Measurements from ENCODE around the gene HAUS7.

Gene HAUS7

DNA sequence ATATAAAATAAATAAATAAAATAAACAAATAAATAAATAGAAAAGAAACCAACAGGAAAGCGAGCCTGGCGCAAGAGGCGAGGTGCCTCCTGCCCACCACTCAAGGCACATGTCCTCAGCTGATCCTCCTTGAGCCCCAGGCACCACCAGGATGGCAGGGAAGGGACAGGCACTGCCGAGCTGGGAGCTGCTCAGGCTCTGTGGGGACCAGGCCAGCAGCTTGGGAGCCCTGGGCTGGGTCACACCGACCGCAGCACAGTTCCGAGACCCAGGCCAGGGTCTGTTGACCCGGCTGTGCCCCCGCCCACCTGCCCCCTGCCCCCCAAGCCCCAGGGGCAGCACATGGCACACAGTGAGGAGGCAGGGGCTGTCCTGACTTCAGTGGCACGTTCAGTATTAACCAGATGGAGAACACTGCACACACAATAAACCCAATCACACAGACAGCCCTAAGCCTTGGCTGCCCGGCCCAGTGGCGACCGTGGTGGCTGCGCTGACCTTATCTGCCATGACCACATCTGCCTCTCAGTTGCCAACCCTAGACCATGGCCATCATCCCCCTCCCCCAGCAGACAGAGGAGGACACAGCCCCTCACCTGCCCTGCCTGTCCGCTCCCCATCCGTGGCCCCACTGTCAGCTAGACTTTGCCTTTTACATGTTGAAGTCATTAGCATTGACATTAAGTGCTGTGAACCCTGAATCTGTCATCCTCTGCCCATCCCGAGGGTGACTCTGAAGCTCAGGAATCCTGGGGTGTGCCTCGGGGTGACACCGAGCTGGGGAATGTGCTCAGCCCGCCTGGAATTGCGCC, 21.6 kb downstream of the HAUS7 start:
- H3K27ac ChIP-seq (ENCODE audit: low read depth in 2 of 2, low read length in 2 of 2): no peak overlapping the region
- H3K4me1 ChIP-seq (ENCODE audit: control insufficient read depth in 2 of 2, insufficient read depth in 2 of 2, low read length in 2 of 2): no peaks in the 10 kb centered on the region
- H3K4me3 ChIP-seq (ENCODE audit: low read length in 2 of 2): no peak overlapping the region
- H3K27me3 ChIP-seq (ENCODE audit: control insufficient read depth in 2 of 2, insufficient read depth in 2 of 2, low read length in 2 of 2): no peaks in the 10 kb centered on the region
- no peaks in the 10 kb centered on the region for H3K36me3 ChIP-seq (ENCODE audit: control insufficient read depth in 2 of 2, insufficient read depth in 2 of 2, low read length in 2 of 2)
- H3K9ac ChIP-seq (ENCODE audit: low read depth in 1 of 2, low read length in 2 of 2): no peak overlapping the region
- no peaks in the 10 kb centered on the region for H3K9me3 ChIP-seq (ENCODE audit: control insufficient read depth in 2 of 2, low read length in 2 of 2)

DNA sequence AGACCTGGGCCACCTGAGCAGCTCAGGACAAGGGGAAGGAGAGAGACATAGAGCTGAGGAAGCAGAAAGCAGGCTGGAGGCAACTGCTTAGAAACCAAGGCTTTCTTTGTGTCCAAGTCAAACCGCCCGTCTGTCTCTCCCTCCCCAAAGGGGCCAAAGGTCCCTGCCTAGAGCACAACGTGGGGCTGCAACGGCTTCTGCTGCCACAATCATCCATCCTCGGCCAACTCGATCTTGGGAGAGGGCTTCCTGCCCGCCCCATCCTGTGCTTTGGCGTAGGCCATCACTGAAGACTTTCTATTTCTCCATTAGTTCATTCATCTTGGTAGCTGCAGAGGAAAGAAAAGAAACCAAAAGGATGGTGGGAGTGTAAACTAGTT, 22.8 kb downstream of the HAUS7 start:
- Histone ChIP-seq H3K27ac (ENCODE audit: low read depth in 2 of 2, low read length in 2 of 2) (no peak overlapping the region), H3K4me3 (ENCODE audit: low read length in 2 of 2) (no peak overlapping the region), H3K4me1 (ENCODE audit: control insufficient read depth in 2 of 2, insufficient read depth in 2 of 2, low read length in 2 of 2) (no peaks in the 10 kb centered on the region), H3K9ac (ENCODE audit: low read depth in 1 of 2, low read length in 2 of 2) (no peak overlapping the region), H3K9me3 (ENCODE audit: control insufficient read depth in 2 of 2, low read length in 2 of 2) (no peaks in the 10 kb centered on the region), H3K36me3 (ENCODE audit: control insufficient read depth in 2 of 2, insufficient read depth in 2 of 2, low read length in 2 of 2) (no peaks in the 10 kb centered on the region), H3K27me3 (ENCODE audit: control insufficient read depth in 2 of 2, insufficient read depth in 2 of 2, low read length in 2 of 2) (no peaks in the 10 kb centered on the region)

DNA sequence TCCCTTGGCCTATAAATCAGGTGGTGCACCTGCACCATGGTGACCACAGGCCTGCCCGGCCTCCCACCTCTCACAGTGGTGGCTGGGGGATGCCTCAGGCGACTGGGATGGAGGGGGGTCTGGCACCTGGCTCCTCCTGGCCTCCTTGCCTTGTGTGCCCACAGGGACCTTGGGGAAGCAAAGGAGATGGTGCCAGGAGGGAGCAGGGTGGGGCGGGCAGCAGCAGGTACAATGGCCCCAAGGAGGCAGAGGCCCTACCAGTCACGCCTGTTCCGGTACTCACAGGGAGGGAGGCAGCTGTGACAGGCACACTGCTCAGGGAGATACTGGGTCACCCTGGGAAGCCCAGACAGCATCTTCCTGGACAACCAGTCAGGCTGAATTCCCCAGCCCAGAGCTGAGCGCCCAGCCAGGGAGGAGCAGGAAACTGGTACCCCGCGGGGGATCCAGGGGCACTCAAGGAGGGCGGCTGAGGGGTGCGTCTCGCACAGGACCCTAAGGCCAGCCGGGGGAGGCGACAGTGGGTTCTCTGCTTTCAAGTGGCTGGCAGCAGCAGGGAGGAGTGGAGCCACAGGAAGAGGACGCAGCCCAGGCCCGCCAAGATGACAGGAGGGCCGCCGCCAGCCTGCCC, 23.3 kb downstream of the HAUS7 start:
- no peak overlapping the region for H3K9ac ChIP-seq (ENCODE audit: low read depth in 1 of 2, low read length in 2 of 2)
- H3K4me1 ChIP-seq (ENCODE audit: control insufficient read depth in 2 of 2, insufficient read depth in 2 of 2, low read length in 2 of 2): no peaks in the 10 kb centered on the region
- H3K27ac ChIP-seq (ENCODE audit: low read depth in 2 of 2, low read length in 2 of 2): no peak overlapping the region
- no peaks in the 10 kb centered on the region for H3K36me3 ChIP-seq (ENCODE audit: control insufficient read depth in 2 of 2, insufficient read depth in 2 of 2, low read length in 2 of 2)
- H3K9me3 ChIP-seq (ENCODE audit: control insufficient read depth in 2 of 2, low read length in 2 of 2): no peaks in the 10 kb centered on the region
- no peaks in the 10 kb centered on the region for H3K27me3 ChIP-seq (ENCODE audit: control insufficient read depth in 2 of 2, insufficient read depth in 2 of 2, low read length in 2 of 2)
- H3K4me3 ChIP-seq (ENCODE audit: low read length in 2 of 2): no peak overlapping the region

DNA sequence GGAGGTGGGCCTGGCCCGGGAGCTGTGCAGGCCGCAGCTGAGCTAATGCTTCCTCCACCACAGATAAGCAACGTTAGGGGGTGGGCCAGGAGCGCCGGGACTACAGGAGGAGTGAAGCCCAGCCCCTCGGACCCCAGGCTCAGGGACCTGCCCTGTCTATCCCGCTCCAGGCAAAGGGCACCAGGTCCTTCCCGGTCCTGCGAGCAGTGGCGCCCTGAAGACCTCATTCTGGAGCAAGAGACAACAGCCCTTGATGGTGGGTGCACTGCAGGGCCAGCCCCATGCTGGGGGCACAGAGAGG, 23.8 kb downstream of the HAUS7 start:
- Histone ChIP-seq H3K27ac (ENCODE audit: low read depth in 2 of 2, low read length in 2 of 2) (no peak overlapping the region), H3K4me3 (ENCODE audit: low read length in 2 of 2) (no peak overlapping the region), H3K9me3 (ENCODE audit: control insufficient read depth in 2 of 2, low read length in 2 of 2) (no peaks in the 10 kb centered on the region), H3K4me1 (ENCODE audit: control insufficient read depth in 2 of 2, insufficient read depth in 2 of 2, low read length in 2 of 2) (no peaks in the 10 kb centered on the region), H3K27me3 (ENCODE audit: control insufficient read depth in 2 of 2, insufficient read depth in 2 of 2, low read length in 2 of 2) (no peaks in the 10 kb centered on the region), H3K9ac (ENCODE audit: low read depth in 1 of 2, low read length in 2 of 2) (no peak overlapping the region), H3K36me3 (ENCODE audit: control insufficient read depth in 2 of 2, insufficient read depth in 2 of 2, low read length in 2 of 2) (no peaks in the 10 kb centered on the region)

DNA sequence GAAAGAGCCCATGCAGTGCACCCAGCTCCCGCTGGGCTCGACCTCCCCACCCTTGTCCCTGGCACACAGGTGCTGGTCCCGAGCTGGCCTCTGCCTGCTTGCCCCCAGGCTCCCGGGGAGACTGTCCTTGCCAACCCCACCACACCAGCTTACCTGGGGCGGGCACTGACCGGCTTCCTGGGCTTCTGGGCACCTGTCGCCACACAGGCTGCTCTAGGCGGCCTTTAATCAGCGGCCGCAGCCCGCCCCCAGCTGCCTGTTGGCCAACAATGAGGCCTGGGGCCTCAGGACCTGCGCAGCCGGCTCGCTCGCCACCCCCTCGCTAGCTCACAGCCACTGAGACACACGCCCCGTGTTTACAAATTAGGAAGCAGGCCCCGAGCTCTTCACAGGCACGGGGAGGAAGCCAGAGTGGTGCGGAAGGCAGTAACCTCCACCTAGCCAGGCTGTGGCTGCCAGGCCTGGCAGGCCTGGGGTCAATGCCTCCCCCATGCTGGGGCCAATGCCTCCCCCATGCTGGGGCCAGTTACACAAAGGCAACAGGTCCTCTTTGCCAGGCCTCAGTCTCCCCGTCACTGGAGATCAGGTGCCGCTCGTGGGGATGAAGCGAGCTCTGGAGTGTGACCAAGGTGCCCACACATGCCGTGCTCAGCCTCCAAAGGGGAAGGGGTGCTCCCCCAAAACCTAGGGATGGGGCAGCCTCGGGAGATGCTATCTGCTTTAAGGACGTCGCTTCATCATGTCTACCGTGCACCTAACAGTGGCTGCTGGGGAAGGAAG, 24.3 kb downstream of the HAUS7 start, which contains the start of gene TREX2:
Gene TREX2 (minus strand): TSS at position 201 of the 780 bp plus-strand sequence. CDS start 626 bp downstream, outside the sequence.
- Histone ChIP-seq H3K4me1 (ENCODE audit: control insufficient read depth in 2 of 2, insufficient read depth in 2 of 2, low read length in 2 of 2) (no peaks in the 10 kb centered on the region), H3K9ac (ENCODE audit: low read depth in 1 of 2, low read length in 2 of 2) (no peak within 1 kb of the TSS), H3K27me3 (ENCODE audit: control insufficient read depth in 2 of 2, insufficient read depth in 2 of 2, low read length in 2 of 2) (no peaks in the 10 kb centered on the region), H3K36me3 (ENCODE audit: control insufficient read depth in 2 of 2, insufficient read depth in 2 of 2, low read length in 2 of 2) (no peaks in the 10 kb centered on the region), H3K27ac (ENCODE audit: low read depth in 2 of 2, low read length in 2 of 2) (no peak within 1 kb of the TSS), H3K9me3 (ENCODE audit: control insufficient read depth in 2 of 2, low read length in 2 of 2) (no peaks in the 10 kb centered on the region), H3K4me3 (ENCODE audit: low read length in 2 of 2) (no peak within 1 kb of the TSS)

DNA sequence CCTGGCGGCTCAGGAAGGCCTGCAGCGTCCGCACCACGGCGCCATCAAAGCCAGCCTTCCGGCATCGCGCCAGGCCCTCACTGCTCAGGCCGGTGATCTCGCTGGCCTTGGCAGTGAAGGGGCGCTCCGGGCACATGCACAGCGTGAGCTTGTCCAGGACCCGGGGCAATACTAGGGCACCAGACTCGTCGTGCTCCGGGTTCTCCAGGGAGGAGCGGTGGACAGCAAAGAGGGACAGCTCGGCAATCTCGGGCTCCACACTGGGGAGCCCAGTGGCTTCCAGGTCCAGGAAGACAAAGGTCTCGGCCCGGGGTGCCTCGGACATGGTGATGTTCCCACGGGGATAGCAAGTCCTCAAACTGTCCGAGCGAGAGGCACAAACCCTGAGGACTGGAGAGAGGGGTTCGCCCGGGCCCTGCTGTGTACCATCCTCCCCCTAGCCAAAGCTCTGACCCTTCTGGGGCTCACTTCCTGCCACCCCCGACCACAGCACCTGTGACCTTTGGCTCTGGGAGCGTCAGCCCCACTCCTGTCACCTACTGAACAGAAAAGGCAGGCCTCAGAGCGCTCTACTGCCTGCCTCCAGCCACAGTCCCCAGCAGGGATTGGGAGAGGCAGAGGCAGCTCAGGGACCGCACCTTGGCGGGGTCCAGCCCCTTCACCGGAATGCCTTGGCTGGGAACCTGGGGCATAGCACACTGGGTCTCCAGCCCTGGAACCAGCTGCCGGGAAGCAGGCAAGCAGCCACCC, 25.1 kb downstream of the HAUS7 start:
- H3K4me1 ChIP-seq (ENCODE audit: control insufficient read depth in 2 of 2, insufficient read depth in 2 of 2, low read length in 2 of 2): no peaks in the 10 kb centered on the region

DNA sequence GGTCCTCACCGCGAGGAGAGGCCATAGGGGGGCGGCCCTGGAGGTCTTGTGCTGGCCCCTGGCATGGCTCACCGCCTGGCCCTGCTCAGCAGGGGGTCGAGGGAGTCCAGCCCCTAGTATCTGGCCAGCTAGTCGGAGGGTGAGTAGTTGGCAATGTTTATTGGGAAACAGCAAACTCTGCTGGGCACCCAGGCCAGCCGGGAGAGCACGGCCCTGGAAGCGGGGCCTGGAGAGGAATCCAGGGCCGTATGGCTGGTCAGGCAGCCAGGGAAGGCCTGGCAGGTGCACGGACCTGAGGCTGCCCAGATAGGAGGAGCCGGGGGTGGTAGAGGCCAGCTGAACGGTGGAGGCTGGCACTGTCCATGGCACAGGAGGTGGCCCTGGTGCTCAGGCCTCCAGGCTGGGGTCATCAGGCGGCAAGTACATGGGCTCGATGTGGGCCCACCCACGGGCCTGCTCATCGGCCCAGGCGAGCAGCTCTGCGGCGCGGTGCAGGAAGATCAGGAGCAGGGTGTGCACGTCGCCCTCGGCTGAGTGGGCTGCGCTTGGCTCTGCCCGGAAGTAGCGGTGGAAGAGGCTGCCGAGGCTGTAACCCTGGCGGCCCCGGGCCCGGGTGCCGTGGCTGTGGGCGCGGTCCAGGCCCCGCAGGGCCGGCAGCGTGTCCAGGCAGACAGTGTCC, 25.9 kb downstream of the HAUS7 start:
- peaks cover 0 to 2% of the 10 kb centered on the region in 2 donors for H3K27me3 ChIP-seq (ENCODE audit: control insufficient read depth in 2 of 2, insufficient read depth in 2 of 2, low read length in 2 of 2)
- no peak overlapping the region for H3K27ac ChIP-seq (ENCODE audit: low read depth in 2 of 2, low read length in 2 of 2)
- H3K9me3 ChIP-seq (ENCODE audit: control insufficient read depth in 2 of 2, low read length in 2 of 2): no peaks in the 10 kb centered on the region
- H3K4me3 ChIP-seq (ENCODE audit: low read length in 2 of 2): no peak overlapping the region
- no peaks in the 10 kb centered on the region for H3K4me1 ChIP-seq (ENCODE audit: control insufficient read depth in 2 of 2, insufficient read depth in 2 of 2, low read length in 2 of 2)
- no peak overlapping the region for H3K9ac ChIP-seq (ENCODE audit: low read depth in 1 of 2, low read length in 2 of 2)
- no peaks in the 10 kb centered on the region for H3K36me3 ChIP-seq (ENCODE audit: control insufficient read depth in 2 of 2, insufficient read depth in 2 of 2, low read length in 2 of 2)

More for the DNA sequence above, 25.1 kb downstream of the HAUS7 start:
- H3K9ac ChIP-seq (ENCODE audit: low read depth in 1 of 2, low read length in 2 of 2): no peak overlapping the region
- H3K27me3 ChIP-seq (ENCODE audit: control insufficient read depth in 2 of 2, insufficient read depth in 2 of 2, low read length in 2 of 2): no peaks in the 10 kb centered on the region
- no peaks in the 10 kb centered on the region for H3K9me3 ChIP-seq (ENCODE audit: control insufficient read depth in 2 of 2, low read length in 2 of 2)
- H3K36me3 ChIP-seq (ENCODE audit: control insufficient read depth in 2 of 2, insufficient read depth in 2 of 2, low read length in 2 of 2): no peaks in the 10 kb centered on the region
- H3K4me3 ChIP-seq (ENCODE audit: low read length in 2 of 2): no peak overlapping the region
- H3K27ac ChIP-seq (ENCODE audit: low read depth in 2 of 2, low read length in 2 of 2): no peak overlapping the region

DNA sequence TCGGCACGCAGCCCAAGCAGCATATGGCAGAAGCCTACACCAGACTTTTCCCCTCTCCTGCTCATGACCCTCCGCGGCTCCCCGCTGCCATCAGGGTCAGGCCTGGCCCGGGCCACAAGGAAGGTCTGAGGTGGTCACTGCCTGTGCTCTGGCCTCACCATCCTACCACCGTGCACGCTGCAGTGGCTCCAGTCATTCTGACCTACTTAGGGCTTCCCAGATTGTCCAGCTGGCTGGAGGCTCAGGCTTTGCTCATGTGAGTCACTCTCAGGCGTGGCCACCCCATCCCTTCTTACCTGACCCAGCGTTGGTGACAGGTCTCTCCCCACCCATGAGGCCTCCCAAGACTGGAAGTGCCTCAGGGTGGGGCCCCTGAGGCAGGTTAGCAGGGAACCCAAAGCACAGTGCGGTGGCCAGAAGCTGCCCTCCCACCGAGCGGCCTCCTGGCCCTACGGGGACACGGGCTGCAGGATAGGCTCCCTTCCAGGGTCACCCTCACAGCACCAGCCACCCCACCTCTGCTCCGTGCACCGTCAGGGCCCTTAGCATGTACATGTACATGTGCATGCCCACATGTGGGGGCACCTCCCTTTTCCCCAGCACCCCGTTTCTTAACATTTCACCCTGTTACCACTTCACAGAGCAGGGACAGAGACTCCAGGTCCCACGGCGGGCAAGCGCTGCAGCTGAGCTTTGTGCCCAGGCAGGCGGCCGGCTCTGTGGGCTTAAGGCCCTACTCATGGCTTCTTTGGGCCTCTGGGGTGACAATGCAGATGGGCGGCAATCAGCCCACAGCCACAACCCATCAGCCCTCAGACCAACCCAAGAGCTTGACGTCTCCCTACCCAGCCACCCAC, 26.7 kb downstream of the HAUS7 start:
- H3K4me1 ChIP-seq (ENCODE audit: control insufficient read depth in 2 of 2, insufficient read depth in 2 of 2, low read length in 2 of 2): no peaks in the 10 kb centered on the region
- no peaks in the 10 kb centered on the region for H3K36me3 ChIP-seq (ENCODE audit: control insufficient read depth in 2 of 2, insufficient read depth in 2 of 2, low read length in 2 of 2)
- H3K27me3 ChIP-seq (ENCODE audit: control insufficient read depth in 2 of 2, insufficient read depth in 2 of 2, low read length in 2 of 2): peaks cover 0 to 2% of the 10 kb centered on the region in 2 donors
- H3K4me3 ChIP-seq (ENCODE audit: low read length in 2 of 2): no peak overlapping the region
- no peak overlapping the region for H3K27ac ChIP-seq (ENCODE audit: low read depth in 2 of 2, low read length in 2 of 2)
- no peaks in the 10 kb centered on the region for H3K9me3 ChIP-seq (ENCODE audit: control insufficient read depth in 2 of 2, low read length in 2 of 2)
- no peak overlapping the region for H3K9ac ChIP-seq (ENCODE audit: low read depth in 1 of 2, low read length in 2 of 2)

DNA sequence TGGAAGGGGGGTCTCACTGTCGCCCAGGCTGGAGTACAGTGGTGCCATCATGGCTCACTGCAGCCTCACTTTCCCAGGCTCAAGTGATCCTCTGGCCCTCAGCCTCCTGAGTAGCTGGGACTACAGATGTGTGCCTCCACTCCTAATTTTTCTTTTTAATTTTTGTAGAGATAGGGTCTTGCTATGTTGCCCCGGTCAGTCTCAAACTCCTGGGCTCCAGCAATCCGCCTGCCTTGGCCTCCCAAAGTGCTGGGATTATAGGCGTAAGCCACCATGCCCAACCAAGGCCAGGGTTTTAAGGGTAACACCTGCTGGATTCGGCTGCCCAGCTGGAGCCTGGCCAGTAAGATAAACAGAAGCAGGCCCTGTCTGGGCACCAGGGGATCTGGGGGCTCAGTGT, 27.9 kb downstream of the HAUS7 start:
- Histone ChIP-seq H3K9me3 (ENCODE audit: control insufficient read depth in 2 of 2, low read length in 2 of 2) (no peaks in the 10 kb centered on the region), H3K27me3 (ENCODE audit: control insufficient read depth in 2 of 2, insufficient read depth in 2 of 2, low read length in 2 of 2) (peaks cover 0 to 2% of the 10 kb centered on the region in 2 donors), H3K4me3 (ENCODE audit: low read length in 2 of 2) (no peak overlapping the region), H3K27ac (ENCODE audit: low read depth in 2 of 2, low read length in 2 of 2) (no peak overlapping the region), H3K36me3 (ENCODE audit: control insufficient read depth in 2 of 2, insufficient read depth in 2 of 2, low read length in 2 of 2) (no peaks in the 10 kb centered on the region), H3K4me1 (ENCODE audit: control insufficient read depth in 2 of 2, insufficient read depth in 2 of 2, low read length in 2 of 2) (no peaks in the 10 kb centered on the region), H3K9ac (ENCODE audit: low read depth in 1 of 2, low read length in 2 of 2) (no peak overlapping the region)

Measured in mucosa of rectum (tissue), 2 donors.